ENCODE measurements around the gene SPHK1. TPM values are rescaled to one million over a fixed set of nuclear protein-coding genes. Genes with fewer than 3 reads are reported as not detected.

The SPHK1 gene
- total RNA-seq, 1 experiment from 2014 or later: 18.2 TPM

- no peak for DNase-seq (ENCODE audit: low read depth, low spot score)
- in situ Hi-C loops (cut with HindIII; ENCODE audit: low pct_unique_long_range_greater_than_20kb, low sequenced_read_pairs) (no loop called here), intact Hi-C loops (cut with micrococcal nuclease; ENCODE audit: unreplicated experiment) (no loop called here)
- no TSS peak for BruUV-seq (replicated peaks)
- ChIA-PET CTCF (interaction anchor here (0.7 to 4.4 kb wide), 3 partner anchors 40 to 103 kb away, joined by 3 to 32 read pairs (median 3); no protein-coding TSS in a partner anchor), POLR2A (no interaction called here)
- H3K36me3 ChIP-seq (ENCODE audit: control insufficient read depth, insufficient read depth, low read length): peaks cover 2% of the 10 kb centered on the region; the same call in 1 of the 2 replicates
- H3K4me3 ChIP-seq (ENCODE audit: low read depth in 2 of 2, low read length in 2 of 2): no peak overlapping the region
- ATAC-seq: no peak
- H3K4me1 ChIP-seq (ENCODE audit: control insufficient read depth, insufficient read depth, low read length): no peaks in the 10 kb centered on the region
- no peaks in the 10 kb centered on the region for H3K9me3 ChIP-seq (ENCODE audit: control insufficient read depth, insufficient read depth, low read depth, low read length)
- no peaks in the 10 kb centered on the region for H3K27me3 ChIP-seq (ENCODE audit: control insufficient read depth, insufficient read depth, low read length)
- H3K27ac ChIP-seq (ENCODE audit: low read length): no peak overlapping the region
- TF ChIP-seq REST (IDR thresholded peaks at IDR 0.05; ENCODE audit: insufficient read depth in 1 of 2, low read depth in 2 of 2, low read length in 1 of 2): no peak
- no peak for TF ChIP-seq POLR2AphosphoS5 (IDR thresholded peaks at IDR 0.05; ENCODE audit: low read depth, low read length)
- TF ChIP-seq, protein P1, sequence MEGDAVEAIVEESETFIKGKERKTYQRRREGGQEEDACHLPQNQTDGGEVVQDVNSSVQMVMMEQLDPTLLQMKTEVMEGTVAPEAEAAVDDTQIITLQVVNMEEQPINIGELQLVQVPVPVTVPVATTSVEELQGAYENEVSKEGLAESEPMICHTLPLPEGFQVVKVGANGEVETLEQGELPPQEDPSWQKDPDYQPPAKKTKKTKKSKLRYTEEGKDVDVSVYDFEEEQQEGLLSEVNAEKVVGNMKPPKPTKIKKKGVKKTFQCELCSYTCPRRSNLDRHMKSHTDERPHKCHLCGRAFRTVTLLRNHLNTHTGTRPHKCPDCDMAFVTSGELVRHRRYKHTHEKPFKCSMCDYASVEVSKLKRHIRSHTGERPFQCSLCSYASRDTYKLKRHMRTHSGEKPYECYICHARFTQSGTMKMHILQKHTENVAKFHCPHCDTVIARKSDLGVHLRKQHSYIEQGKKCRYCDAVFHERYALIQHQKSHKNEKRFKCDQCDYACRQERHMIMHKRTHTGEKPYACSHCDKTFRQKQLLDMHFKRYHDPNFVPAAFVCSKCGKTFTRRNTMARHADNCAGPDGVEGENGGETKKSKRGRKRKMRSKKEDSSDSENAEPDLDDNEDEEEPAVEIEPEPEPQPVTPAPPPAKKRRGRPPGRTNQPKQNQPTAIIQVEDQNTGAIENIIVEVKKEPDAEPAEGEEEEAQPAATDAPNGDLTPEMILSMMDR (IDR thresholded peaks at IDR 0.05): no peak
- TF ChIP-seq SIN3A (IDR thresholded peaks at IDR 0.05; ENCODE audit: borderline replicate concordance, insufficient read depth, low read depth, low read length): no peak
- TF ChIP-seq TCF7L2 (IDR thresholded peaks at IDR 0.05; ENCODE audit: low read depth, low read length): no peak
Measured at GRCh38 chr17:76405607-76405966, 21.2 kb downstream of the SPHK1 start.

- Histone ChIP-seq H3K36me3 (ENCODE audit: control insufficient read depth, insufficient read depth, low read length) (0 out of 2 replicates have a peak, but pooled peaks cover 2% of the 10 kb centered on the region), H3K27ac (ENCODE audit: low read length) (no peak overlapping the region), H3K4me1 (ENCODE audit: control insufficient read depth, insufficient read depth, low read length) (no peaks in the 10 kb centered on the region), H3K27me3 (ENCODE audit: control insufficient read depth, insufficient read depth, low read length) (no peaks in the 10 kb centered on the region), H3K4me3 (ENCODE audit: low read depth in 2 of 2, low read length in 2 of 2) (no peak overlapping the region), H3K9me3 (ENCODE audit: control insufficient read depth, insufficient read depth, low read depth, low read length) (no peaks in the 10 kb centered on the region)
- TF ChIP-seq POLR2AphosphoS5 (IDR thresholded peaks at IDR 0.05; ENCODE audit: low read depth, low read length): no peak
- TF ChIP-seq REST (IDR thresholded peaks at IDR 0.05; ENCODE audit: insufficient read depth in 1 of 2, low read depth in 2 of 2, low read length in 1 of 2): no peak
- no peak for TF ChIP-seq TCF7L2 (IDR thresholded peaks at IDR 0.05; ENCODE audit: low read depth, low read length)
- TF ChIP-seq SIN3A (IDR thresholded peaks at IDR 0.05; ENCODE audit: borderline replicate concordance, insufficient read depth, low read depth, low read length): no peak
- TF ChIP-seq, protein P1 (IDR thresholded peaks at IDR 0.05): no peak
- no TSS peak for BruUV-seq (replicated peaks)
- ATAC-seq: no peak
- ChIA-PET CTCF (interaction anchor here (0.7 to 4.4 kb wide), 4 partner anchors 8 to 103 kb away, joined by 3 to 32 read pairs (median 9); no protein-coding TSS in a partner anchor), POLR2A (no interaction called here)
- in situ Hi-C loops (cut with HindIII; ENCODE audit: low pct_unique_long_range_greater_than_20kb, low sequenced_read_pairs) (no loop called here), intact Hi-C loops (cut with micrococcal nuclease; ENCODE audit: unreplicated experiment) (no loop called here)
- DNase-seq (ENCODE audit: low read depth, low spot score): no peak
Measured at GRCh38 chr17:76405967-76406647, 21.7 kb downstream of the SPHK1 start.

All from Panc1 (cell line).